HepG2 (cell line): ENCODE data around the gene NDUFAF8. TPM values are rescaled to one million over a fixed set of nuclear protein-coding genes. Genes with fewer than 3 reads are reported as not detected.

Experiments
- ATF7 ChIP-seq, 2 experiments: fragments of 450-650 bp in 1 of 2; sonication (generic) in 1 of 2; formaldehyde crosslinking in 1 of 2; IDR thresholded peaks; 2 replicates each; pipeline versions ENCODE4 v1.4.0 to v1.6.1; 2016 to 2020; ENCODE audit warnings: antibody characterized with exemption in 1 of 2, mild to moderate bottlenecking in 1 of 2, missing genetic modification reagents in 1 of 2
- BRD4 ChIP-seq: sonication (generic); formaldehyde crosslinking; IDR thresholded peaks from 2 replicates; pipeline ENCODE4 v1.4.0; 2020; ENCODE audit warnings: missing genetic modification reagents
- GLMP ChIP-seq: sonication (generic); formaldehyde crosslinking; IDR thresholded peaks from 2 replicates; pipeline ENCODE4 v1.9.0; 2021; ENCODE audit warnings: missing genetic modification reagents, mild to moderate bottlenecking, borderline replicate concordance
- HOXD1 ChIP-seq: sonication (generic); formaldehyde crosslinking; IDR thresholded peaks from 2 replicates; pipeline ENCODE4 v1.5.0; 2020; ENCODE audit warnings: missing genetic modification reagents
- IRF2 ChIP-seq: IDR thresholded peaks from 2 replicates; pipeline ENCODE4 v1.6.1; 2018; ENCODE audit warnings: missing genetic modification reagents, missing compliant biosample characterization
- ISX ChIP-seq: sonication (generic); formaldehyde crosslinking; conservative IDR thresholded peaks from 2 replicates; pipeline ENCODE4 v1.5.0; 2020; ENCODE audit warnings: missing genetic modification reagents
- MLLT10 ChIP-seq: sonication (generic); formaldehyde crosslinking; IDR thresholded peaks from 2 replicates; pipeline ENCODE4 v1.4.0; 2020; ENCODE audit warnings: missing genetic modification reagents
- NBN ChIP-seq: fragments of 450-650 bp; conservative IDR thresholded peaks from 2 replicates; pipeline ENCODE4 v1.6.1; 2017
- NFIC ChIP-seq: IDR thresholded peaks from 2 replicates; pipeline ENCODE4 v1.6.1; 2012; ENCODE audit warnings: mild to moderate bottlenecking, low read length, inconsistent platforms
- PRDM4 ChIP-seq: sonication (generic); formaldehyde crosslinking; IDR thresholded peaks from 2 replicates; pipeline ENCODE4 v1.9.0; 2021; ENCODE audit warnings: missing genetic modification reagents, borderline replicate concordance
- TAF15 ChIP-seq: fragments of 200-400 bp; formaldehyde crosslinking; IDR thresholded peaks from one replicate; pipeline ENCODE4 v1.6.1; 2018; ENCODE audit warnings: mild to moderate bottlenecking, low read depth, low read length; ENCODE audit not compliant: poor library complexity, severe bottlenecking
- TEAD3 ChIP-seq: optimal IDR thresholded peaks from 2 replicates; pipeline ENCODE3; 2016; ENCODE audit warnings: borderline replicate concordance
- TFE3 ChIP-seq: IDR thresholded peaks from 2 replicates; pipeline ENCODE4 v1.6.1; 2016
- ZNF350 ChIP-seq: sonication (generic); formaldehyde crosslinking; IDR thresholded peaks from 2 replicates; pipeline ENCODE4 v1.4.0; 2020; ENCODE audit warnings: mild to moderate bottlenecking, low read depth, missing genetic modification reagents, borderline replicate concordance
- ZNF556 ChIP-seq: sonication (generic); formaldehyde crosslinking; IDR thresholded peaks from 2 replicates; pipeline ENCODE4 v1.4.0; 2020; ENCODE audit warnings: mild to moderate bottlenecking, missing genetic modification reagents, borderline replicate concordance
- ZNF569 ChIP-seq: sonication (generic); formaldehyde crosslinking; IDR thresholded peaks from 2 replicates; pipeline ENCODE4 v1.5.0; 2020; ENCODE audit warnings: mild to moderate bottlenecking, missing genetic modification reagents, moderate library complexity, borderline replicate concordance
- ZNF614 ChIP-seq: IDR thresholded peaks from 2 replicates; pipeline ENCODE4 v1.6.1; 2018; ENCODE audit warnings: missing biosample characterization, missing genetic modification reagents, inconsistent platforms, borderline replicate concordance
- ZNF629 ChIP-seq: sonication (generic); formaldehyde crosslinking; conservative IDR thresholded peaks from 2 replicates; pipeline ENCODE4 v1.5.0; 2020; ENCODE audit warnings: missing genetic modification reagents
- polyA plus RNA-seq, 8 experiments: library from polyadenylated mRNA; depleted of rRNA in 3 of 8; stranded (reverse) in 7 of 8; unstranded in 1 of 8; fragments of >200 nt; fragmentation: Illumina TruSeq in 4 of 8; extraction: Trizol in 4 of 8; gene quantifications; 2 replicates each; pipeline versions ENCODE4 v1.2.1 to v1.2.3, GENCODE V29; 2011 to 2016; ENCODE audit warnings: low read depth in 4 of 8, missing spikeins in 1 of 8, mixed read lengths in 1 of 8; ENCODE audit not compliant: insufficient read depth in 1 of 8
- total RNA-seq, 5 experiments: library from RNA; depleted of rRNA; stranded (reverse); fragments of >200 nt; fragmentation: Illumina TruSeq; extraction: Trizol; gene quantifications; 2 replicates each; pipeline ENCODE4 v1.2.3, GENCODE V29; 2016; ENCODE audit warnings: low read depth in 1 of 5
- TF ChIP-seq, protein P1 (sequence below): sonication (generic); formaldehyde crosslinking; IDR thresholded peaks from 2 replicates; pipeline ENCODE4 v1.4.0; 2020; ENCODE audit warnings: missing genetic modification reagents
- TF ChIP-seq, protein P2 (sequence below): sonication (generic); formaldehyde crosslinking; IDR thresholded peaks from 2 replicates; pipeline ENCODE4 v1.4.0; 2020; ENCODE audit warnings: low read depth, mild to moderate bottlenecking, missing genetic modification reagents

NDUFAF8 gene
- total and polyA plus RNA-seq, 2 of the 13 experiments (the other 11 are each of a cell fraction or from before 2014, with no cell fraction given) = 75.6 to 233 TPM

GRCh38 chr17:81238815-81239713, at the start of gene NDUFAF8, which contains the start of gene TEPSIN (continued):
- 0 out of 2 replicates have a peak, but pooled peaks have one; percentile 43 for TF ChIP-seq ISX (CRISPR knock-in tag)
- no peak for TF ChIP-seq ZNF629 (CRISPR knock-in tag)
- TF ChIP-seq, protein P1, sequence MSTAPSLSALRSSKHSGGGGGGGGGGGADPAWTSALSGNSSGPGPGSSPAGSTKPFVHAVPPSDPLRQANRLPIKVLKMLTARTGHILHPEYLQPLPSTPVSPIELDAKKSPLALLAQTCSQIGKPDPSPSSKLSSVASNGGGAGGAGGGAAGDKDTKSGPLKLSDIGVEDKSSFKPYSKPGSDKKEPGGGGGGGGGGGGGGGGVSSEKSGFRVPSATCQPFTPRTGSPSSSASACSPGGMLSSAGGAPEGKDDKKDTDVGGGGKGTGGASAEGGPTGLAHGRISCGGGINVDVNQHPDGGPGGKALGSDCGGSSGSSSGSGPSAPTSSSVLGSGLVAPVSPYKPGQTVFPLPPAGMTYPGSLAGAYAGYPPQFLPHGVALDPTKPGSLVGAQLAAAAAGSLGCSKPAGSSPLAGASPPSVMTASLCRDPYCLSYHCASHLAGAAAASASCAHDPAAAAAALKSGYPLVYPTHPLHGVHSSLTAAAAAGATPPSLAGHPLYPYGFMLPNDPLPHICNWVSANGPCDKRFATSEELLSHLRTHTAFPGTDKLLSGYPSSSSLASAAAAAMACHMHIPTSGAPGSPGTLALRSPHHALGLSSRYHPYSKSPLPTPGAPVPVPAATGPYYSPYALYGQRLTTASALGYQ (CRISPR knock-in tag) = peak; percentile 13; the same call in 1 of the 2 replicates
- TF ChIP-seq IRF2 (CRISPR knock-in tag) = peak; percentile 76
- TF ChIP-seq TFE3 (CRISPR knock-in tag) = no peak
- no peak for TF ChIP-seq TAF15
- no peak for TF ChIP-seq TEAD3 (CRISPR knock-in tag)
- peak; percentile 43; the same call in 1 of the 2 replicates for TF ChIP-seq HOXD1 (CRISPR knock-in tag)
- no peak for TF ChIP-seq MLLT10
- peak; percentile 41 for TF ChIP-seq BRD4 (CRISPR knock-in tag)
- no peak for TF ChIP-seq NBN
- no peak for TF ChIP-seq PRDM4 (CRISPR knock-in tag)
- TF ChIP-seq NFIC = no peak; the same call in 1 of the 2 replicates
- TF ChIP-seq, protein P2, sequence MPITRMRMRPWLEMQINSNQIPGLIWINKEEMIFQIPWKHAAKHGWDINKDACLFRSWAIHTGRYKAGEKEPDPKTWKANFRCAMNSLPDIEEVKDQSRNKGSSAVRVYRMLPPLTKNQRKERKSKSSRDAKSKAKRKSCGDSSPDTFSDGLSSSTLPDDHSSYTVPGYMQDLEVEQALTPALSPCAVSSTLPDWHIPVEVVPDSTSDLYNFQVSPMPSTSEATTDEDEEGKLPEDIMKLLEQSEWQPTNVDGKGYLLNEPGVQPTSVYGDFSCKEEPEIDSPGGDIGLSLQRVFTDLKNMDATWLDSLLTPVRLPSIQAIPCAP (CRISPR knock-in tag) = 0 out of 2 replicates have a peak, but pooled peaks have one; percentile 21
- TF ChIP-seq GLMP (CRISPR knock-in tag) = no peak
- no peak for TF ChIP-seq ATF7 (IDR thresholded peaks at IDR 0.05)
- TF ChIP-seq ATF7 (CRISPR knock-in tag; IDR thresholded peaks at IDR 0.05) = no peak
- TF ChIP-seq ZNF569 (CRISPR knock-in tag) = no peak
- TF ChIP-seq ZNF556 (CRISPR knock-in tag) = peak; percentile 54; the same call in 1 of the 2 replicates
- TF ChIP-seq ZNF614 (CRISPR knock-in tag) = no peak
- TF ChIP-seq ZNF350 (CRISPR knock-in tag) = peak; percentile 49; the same call in 1 of the 2 replicates
